Smooth muscle cell (in vitro differentiated cells): ENCODE measurements around the gene PAX2. TPM values are rescaled to one million over a fixed set of nuclear protein-coding genes. Genes with fewer than 3 reads are reported as not detected.

Experiments used
- DNase-seq: peaks from one replicate; lab custom pipeline; 2025; ENCODE audit not compliant: unreplicated experiment; lab: John Stamatoyannopoulos, UW
- H2AFZ ChIP-seq: fragments of 200-600 bp; sonication (generic); 2 replicates; pipeline ENCODE4 v1.6.0; 2016; ENCODE audit warnings: antibody characterized with exemption, low read depth, mild to moderate bottlenecking
- H3F3A ChIP-seq: fragments of 200-600 bp; sonication (generic); 2 replicates; pipeline ENCODE4 v1.6.0; 2017; ENCODE audit warnings: antibody characterized with exemption, low read depth
- H3K27ac ChIP-seq: fragments of 200-600 bp; sonication (generic); 2 replicates; pipeline ENCODE4 v1.5.1; 2016; ENCODE audit warnings: low read depth, mild to moderate bottlenecking
- H3K27me3 ChIP-seq: fragments of 200-600 bp; sonication (generic); 2 replicates; pipeline ENCODE4 v1.6.1; 2016; ENCODE audit warnings: low read depth, mild to moderate bottlenecking
- H3K36me3 ChIP-seq: fragments of 200-600 bp; sonication (generic); 2 replicates; pipeline ENCODE4 v1.5.1; 2016; ENCODE audit warnings: low read depth
- H3K4me1 ChIP-seq: fragments of 200-600 bp; sonication (generic); 2 replicates; pipeline ENCODE4 v1.5.1; 2016; ENCODE audit warnings: low read depth
- H3K4me2 ChIP-seq: fragments of 200-600 bp; sonication (generic); 2 replicates; pipeline ENCODE4 v1.6.0; 2016; ENCODE audit warnings: mild to moderate bottlenecking
- H3K4me3 ChIP-seq: fragments of 200-600 bp; sonication (generic); 2 replicates; pipeline ENCODE4 v1.5.1; 2016; ENCODE audit warnings: mild to moderate bottlenecking
- H3K79me2 ChIP-seq: fragments of 200-600 bp; sonication (generic); 2 replicates; pipeline ENCODE4 v1.6.0; 2016; ENCODE audit warnings: low read depth, mild to moderate bottlenecking
- H3K9ac ChIP-seq: fragments of 200-600 bp; sonication (generic); 2 replicates; pipeline ENCODE4 v1.6.0; 2016; ENCODE audit warnings: low read depth
- H3K9me3 ChIP-seq: fragments of 200-600 bp; sonication (generic); replicated peaks from 2 replicates; pipeline ENCODE4 v1.5.1; 2016; ENCODE audit warnings: low read depth
- H4K20me1 ChIP-seq: fragments of 200-600 bp; sonication (generic); 2 replicates; pipeline ENCODE4 v1.6.0; 2016; ENCODE audit warnings: low read depth
- WGBS: methylation state at CpG from one replicate; pipeline ENCODE4 v1.1.7; 2016; ENCODE audit warnings: low lambda C conversion rate; 5-methylcytosine and 5-hydroxymethylcytosine counted together
- polyA plus RNA-seq: library from polyadenylated mRNA; unstranded; fragments of >200 nt; fragmentation: Nextera tagmentation; extraction: Ambion mirVana; gene quantifications from 2 replicates; pipeline ENCODE4 v1.2.1, GENCODE V29; 2016
- total RNA-seq: library from RNA; depleted of rRNA; stranded (reverse); fragments of >200 nt; gene quantifications from 2 replicates; pipeline ENCODE4 v1.2.3, GENCODE V29; 2014
- TF ChIP-seq, protein P1 (sequence below): fragments of 200-600 bp; sonication (generic); IDR thresholded peaks from 2 replicates; pipeline ENCODE4 v1.5.1; 2017; ENCODE audit warnings: borderline replicate concordance, mild to moderate bottlenecking, antibody characterized with exemption; ENCODE audit not compliant: insufficient read depth, poor library complexity, severe bottlenecking

Gene PAX2
- total and polyA plus RNA-seq, 2 experiments from 2014 or later: not detected

DNA sequence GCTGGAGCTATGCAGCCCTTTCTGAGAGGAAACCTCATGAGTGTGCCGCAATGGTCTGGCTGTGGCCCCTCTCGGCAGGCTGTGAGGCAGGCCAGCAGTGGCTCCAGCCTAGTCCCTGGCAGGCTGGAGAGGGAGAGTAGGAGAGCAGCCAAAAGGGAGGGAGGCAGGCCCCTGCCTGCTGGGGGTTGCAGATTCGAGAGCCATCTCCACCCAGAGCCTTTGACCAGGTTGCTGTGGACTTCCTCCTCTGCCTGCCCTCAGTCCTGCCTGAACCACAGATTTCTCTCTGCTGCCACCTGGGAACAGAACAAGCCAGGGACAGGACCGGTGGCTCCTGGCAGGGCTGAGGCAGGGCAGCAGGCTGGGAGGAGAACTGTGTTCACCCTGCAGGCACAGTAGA, 13.9 kb downstream of the PAX2 start:
- no peak for DNase-seq
- H3K27me3 ChIP-seq: peaks cover 80% of the 10 kb centered on the region
- H3K4me1 ChIP-seq: no peaks in the 10 kb centered on the region
- H3K4me2 ChIP-seq: no peak overlapping the region
- no peak overlapping the region for H3K4me3 ChIP-seq
- no peaks in the 10 kb centered on the region for H3K79me2 ChIP-seq
- no peaks in the 10 kb centered on the region for H3K9me3 ChIP-seq
- WGBS: 63% methylated on average over 4 of the region's 4 CpGs
- H3K9ac ChIP-seq: no peak overlapping the region
- no peak overlapping the region for H2AFZ ChIP-seq
- TF ChIP-seq, protein P1, sequence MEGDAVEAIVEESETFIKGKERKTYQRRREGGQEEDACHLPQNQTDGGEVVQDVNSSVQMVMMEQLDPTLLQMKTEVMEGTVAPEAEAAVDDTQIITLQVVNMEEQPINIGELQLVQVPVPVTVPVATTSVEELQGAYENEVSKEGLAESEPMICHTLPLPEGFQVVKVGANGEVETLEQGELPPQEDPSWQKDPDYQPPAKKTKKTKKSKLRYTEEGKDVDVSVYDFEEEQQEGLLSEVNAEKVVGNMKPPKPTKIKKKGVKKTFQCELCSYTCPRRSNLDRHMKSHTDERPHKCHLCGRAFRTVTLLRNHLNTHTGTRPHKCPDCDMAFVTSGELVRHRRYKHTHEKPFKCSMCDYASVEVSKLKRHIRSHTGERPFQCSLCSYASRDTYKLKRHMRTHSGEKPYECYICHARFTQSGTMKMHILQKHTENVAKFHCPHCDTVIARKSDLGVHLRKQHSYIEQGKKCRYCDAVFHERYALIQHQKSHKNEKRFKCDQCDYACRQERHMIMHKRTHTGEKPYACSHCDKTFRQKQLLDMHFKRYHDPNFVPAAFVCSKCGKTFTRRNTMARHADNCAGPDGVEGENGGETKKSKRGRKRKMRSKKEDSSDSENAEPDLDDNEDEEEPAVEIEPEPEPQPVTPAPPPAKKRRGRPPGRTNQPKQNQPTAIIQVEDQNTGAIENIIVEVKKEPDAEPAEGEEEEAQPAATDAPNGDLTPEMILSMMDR: no peak
- no peaks in the 10 kb centered on the region for H3K36me3 ChIP-seq
- no peaks in the 10 kb centered on the region for H3F3A ChIP-seq
- no peak overlapping the region for H3K27ac ChIP-seq
- no peaks in the 10 kb centered on the region for H4K20me1 ChIP-seq

DNA sequence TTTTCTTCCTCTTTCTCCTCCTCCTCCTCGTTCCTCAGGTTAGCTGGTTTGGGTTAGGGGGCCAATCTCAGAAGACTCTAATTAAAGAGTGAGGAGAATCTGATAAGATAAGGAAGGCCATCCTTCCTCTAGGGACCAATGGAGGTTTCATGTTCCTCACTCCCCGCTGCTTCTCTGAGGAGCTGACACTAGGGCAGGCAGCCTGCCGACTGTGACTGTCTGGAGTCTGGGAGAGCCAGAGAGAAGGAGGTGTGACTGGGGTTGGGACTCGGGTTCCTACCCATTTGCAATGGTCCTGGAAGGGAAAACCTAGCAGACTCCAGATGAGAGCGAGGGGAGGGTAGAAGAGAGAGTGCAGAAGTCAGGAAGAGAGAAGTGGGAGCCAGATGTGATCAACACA, 15.3 kb downstream of the PAX2 start:
- TF ChIP-seq, protein P1: no peak
- 57% methylated on average over 5 of the region's 5 CpGs for WGBS
- H3K27me3 ChIP-seq: peaks cover 80% of the 10 kb centered on the region

GRCh38 chr10:100761191-100761590, 15.8 kb downstream of the PAX2 start:
- Histone ChIP-seq H3F3A (no peaks in the 10 kb centered on the region), H4K20me1 (no peaks in the 10 kb centered on the region), H3K79me2 (no peaks in the 10 kb centered on the region), H3K4me3 (no peak overlapping the region), H3K36me3 (no peaks in the 10 kb centered on the region), H3K27me3 (peaks cover 76% of the 10 kb centered on the region), H3K4me1 (no peaks in the 10 kb centered on the region), H3K27ac (no peak overlapping the region), H2AFZ (no peak overlapping the region), H3K4me2 (no peak overlapping the region), H3K9ac (no peak overlapping the region), H3K9me3 (no peaks in the 10 kb centered on the region)
- WGBS: 86% methylated on average over 7 of the region's 7 CpGs
- DNase-seq: no peak
- TF ChIP-seq, protein P1: no peak

More for the DNA sequence above, 15.3 kb downstream of the PAX2 start:
- Histone ChIP-seq H3K79me2 (no peaks in the 10 kb centered on the region), H3K4me2 (no peak overlapping the region), H3K9me3 (no peaks in the 10 kb centered on the region), H3K4me1 (no peaks in the 10 kb centered on the region), H3K27ac (no peak overlapping the region), H3K4me3 (no peak overlapping the region), H2AFZ (no peak overlapping the region), H4K20me1 (no peaks in the 10 kb centered on the region), H3K9ac (no peak overlapping the region), H3F3A (no peaks in the 10 kb centered on the region), H3K36me3 (no peaks in the 10 kb centered on the region)
- no peak for DNase-seq

GRCh38 chr10:100763043-100763747, 17.8 kb downstream of the PAX2 start:
- H3F3A ChIP-seq: no peaks in the 10 kb centered on the region
- no peaks in the 10 kb centered on the region for H4K20me1 ChIP-seq
- no peaks in the 10 kb centered on the region for H3K9me3 ChIP-seq
- no peaks in the 10 kb centered on the region for H3K4me1 ChIP-seq
- TF ChIP-seq, protein P1: no peak
- no peaks in the 10 kb centered on the region for H3K36me3 ChIP-seq
- H2AFZ ChIP-seq: no peak overlapping the region
- no peak for DNase-seq
- no peak overlapping the region for H3K27ac ChIP-seq
- no peak overlapping the region for H3K4me2 ChIP-seq
- WGBS: 89% methylated on average over 5 of the region's 5 CpGs
- H3K4me3 ChIP-seq: no peak overlapping the region
- peaks cover 78% of the 10 kb centered on the region for H3K27me3 ChIP-seq
- no peaks in the 10 kb centered on the region for H3K79me2 ChIP-seq
- no peak overlapping the region for H3K9ac ChIP-seq
